ENCODE data around the gene SPATA46.

Gene SPATA46

DNA sequence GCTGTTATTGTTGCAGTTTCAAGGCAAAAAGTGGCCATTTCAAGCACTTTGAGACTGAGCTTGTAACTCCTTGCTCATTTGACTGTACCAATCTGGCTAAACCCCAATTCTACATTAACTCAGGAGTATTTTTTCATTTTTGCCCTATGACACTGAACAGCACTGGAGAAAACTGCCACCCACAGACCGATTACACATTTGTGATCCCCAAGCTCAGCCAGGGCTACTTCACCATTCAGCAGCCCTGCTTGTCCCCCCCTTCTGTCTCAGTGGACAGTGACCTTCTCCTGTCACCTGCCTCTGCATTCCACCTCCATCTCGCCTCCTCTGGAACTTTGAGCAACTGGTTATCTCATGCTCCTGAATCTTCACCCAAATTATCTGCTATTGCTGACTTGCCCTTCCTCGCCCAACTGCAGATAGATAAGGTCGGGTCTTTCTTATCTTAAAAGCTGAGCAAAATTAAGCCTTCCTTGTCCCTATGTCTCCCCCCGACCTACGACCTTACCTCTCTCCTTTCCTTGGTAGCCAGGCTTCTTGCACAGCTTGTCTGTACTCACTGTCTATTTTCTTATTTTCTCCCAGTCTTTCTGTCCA lies 25.3 kb downstream of the SPATA46 start:
- no peak for DNase-seq

DNA sequence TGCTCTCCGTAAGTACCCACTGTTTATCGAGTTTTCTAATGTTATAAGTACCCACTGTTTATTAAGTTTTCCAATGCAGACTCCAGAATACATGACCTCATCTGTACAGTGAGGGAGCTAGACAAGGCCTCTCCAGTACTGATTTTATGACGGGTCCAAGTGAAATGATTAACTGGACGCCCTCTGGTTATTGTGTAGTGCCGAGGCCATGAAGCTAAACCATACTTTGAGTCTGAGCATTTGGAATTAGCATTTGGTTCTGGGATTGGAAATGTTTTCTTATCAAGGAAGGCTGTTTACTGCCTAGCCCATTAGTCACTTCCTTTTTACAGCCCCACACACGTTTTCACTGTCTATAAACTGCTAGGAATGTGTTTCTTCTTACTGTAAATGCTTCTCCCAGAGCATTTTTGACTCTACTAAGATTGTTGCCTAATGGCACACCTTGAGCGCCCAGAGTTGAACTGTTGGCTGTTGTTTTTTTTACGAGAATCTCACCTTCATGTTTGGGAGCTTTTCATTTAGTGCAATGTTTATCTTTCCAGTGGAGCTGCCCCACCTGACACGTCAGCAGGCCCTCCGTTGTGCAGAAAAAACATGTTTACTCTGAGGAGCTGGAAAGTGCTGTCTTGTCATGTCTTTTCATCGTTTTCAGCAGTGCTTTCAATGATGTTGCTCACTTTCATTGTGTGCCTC lies 26.9 kb downstream of the SPATA46 start:
- DNase-seq, result peak; percentile 41

DNA sequence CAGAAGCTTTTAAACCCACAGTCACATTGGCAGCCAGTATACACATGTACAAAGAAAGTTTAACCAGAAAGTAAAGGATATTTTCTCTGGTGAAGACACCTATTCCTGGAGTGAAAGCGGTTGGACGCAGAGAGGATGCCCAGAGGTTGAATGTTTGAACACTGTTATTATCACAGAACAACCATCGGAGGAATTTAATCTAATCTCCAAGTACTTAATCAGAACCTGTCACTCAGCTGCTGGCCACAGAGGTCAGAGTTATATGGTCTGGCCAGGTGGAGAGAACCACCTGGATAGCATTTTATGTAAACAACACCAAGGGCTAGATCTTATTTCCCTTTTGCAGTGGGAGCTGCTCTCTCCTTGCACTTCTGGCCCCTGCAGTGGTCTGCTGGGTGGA lies 29.4 kb downstream of the SPATA46 start:
- DNase-seq, result no peak

DNA sequence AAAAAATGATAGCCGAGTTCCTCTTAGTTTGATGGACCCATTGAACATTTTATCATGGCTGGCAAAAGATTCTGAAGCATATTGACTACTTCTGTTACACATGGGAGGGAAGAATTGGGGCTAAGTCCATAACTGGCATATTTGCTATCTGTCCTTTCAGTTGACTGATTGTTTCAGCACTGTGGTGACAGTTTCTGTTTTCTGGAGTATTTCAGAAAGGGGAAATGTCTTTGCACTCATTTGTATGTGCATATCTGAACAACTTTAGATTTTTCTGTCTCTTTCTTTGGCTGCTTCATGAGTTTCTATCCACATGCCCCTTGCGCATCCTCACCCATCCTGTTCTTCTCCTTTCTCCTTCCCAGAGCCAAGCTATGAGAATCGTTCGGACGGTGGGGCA lies 33.2 kb downstream of the SPATA46 start:
- no peak for DNase-seq

DNA sequence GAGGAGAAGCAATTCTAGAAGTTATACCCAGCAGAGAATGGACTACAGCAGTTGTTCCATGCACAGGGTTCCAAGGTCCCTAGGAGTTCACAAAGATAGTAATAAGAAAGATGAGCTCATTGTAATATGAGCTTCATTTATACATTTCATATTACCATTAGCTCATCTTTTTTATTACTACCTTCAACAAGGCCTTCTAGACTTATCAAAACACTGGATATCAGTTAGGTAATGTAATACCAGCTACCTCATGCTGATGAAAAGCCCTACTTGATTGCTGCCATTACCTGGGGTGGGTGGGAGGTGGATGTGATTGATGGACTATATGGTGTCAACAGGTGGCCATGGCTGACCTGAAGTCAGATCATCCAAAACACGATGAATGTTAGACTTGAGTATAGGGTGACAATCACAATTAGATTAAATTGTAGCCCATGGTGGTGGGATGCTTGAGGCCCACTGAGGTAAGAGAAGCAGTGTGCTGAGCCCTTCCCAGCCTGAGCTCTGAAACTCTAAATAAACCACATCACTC lies 34.1 kb downstream of the SPATA46 start:
- no peak for DNase-seq

GRCh38 chr1:162336621-162337285 lies 39.9 kb downstream of the SPATA46 start:
- DNase-seq, result no peak

DNA sequence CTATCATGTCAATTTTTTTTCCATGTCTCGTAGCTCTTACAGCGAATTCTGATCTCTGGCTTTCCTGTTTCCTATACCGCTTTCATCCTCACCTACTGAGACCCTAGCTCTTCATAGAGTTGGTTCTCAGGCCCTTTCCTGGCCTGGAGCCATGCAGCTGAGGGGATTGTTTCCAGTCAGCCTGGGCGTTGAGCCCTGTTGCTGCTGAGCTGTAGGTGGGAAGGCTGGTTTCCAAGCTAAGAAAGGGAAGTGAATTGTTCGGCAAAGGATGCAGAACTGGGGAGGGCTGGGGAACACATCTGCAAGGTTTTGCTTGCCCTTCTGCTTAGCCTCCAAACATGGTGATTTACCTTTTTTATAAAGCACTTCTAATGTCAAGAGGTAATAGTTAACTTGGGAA lies 41.5 kb downstream of the SPATA46 start:
- DNase-seq, result no peak

DNA sequence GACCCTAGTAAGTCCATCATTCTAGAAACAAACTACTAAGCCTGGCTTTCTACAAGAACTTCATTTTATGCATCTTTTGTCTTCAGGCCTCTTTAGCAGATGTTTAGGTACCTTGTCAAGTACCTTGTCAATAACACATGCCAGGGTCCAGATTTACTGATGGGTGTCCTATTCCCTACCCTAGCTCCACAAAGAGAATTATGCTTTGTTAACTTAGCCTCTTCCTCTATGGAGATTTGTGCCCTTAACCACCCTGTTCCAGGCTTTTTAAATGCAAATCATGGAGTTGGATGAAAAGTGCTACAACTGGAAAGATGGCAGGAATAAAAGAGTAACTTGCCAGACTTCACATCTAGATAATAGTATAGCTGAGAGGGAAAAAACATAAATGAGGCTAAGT lies 42.7 kb downstream of the SPATA46 start:
- no peak for DNase-seq

DNA sequence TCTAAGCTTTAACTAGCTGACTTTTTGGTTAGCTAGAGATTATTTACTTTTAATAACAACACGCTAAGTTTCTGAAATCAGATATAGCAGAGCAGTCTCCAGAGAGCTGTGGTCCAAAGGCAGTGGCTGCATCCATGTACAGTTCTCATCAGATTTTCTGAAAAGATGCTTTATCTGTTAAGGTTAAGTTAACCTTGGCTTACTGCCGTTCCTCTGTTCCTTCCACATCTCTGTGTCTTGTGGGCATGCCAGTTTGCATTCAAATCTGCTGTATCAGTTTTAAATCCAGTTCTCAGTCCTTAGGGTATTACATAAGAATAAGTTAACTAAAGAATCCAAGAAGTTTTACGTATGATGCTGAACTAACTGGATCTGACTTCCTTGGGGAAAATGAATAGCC lies 46.8 kb downstream of the SPATA46 start:
- DNase-seq, result no peak

DNA sequence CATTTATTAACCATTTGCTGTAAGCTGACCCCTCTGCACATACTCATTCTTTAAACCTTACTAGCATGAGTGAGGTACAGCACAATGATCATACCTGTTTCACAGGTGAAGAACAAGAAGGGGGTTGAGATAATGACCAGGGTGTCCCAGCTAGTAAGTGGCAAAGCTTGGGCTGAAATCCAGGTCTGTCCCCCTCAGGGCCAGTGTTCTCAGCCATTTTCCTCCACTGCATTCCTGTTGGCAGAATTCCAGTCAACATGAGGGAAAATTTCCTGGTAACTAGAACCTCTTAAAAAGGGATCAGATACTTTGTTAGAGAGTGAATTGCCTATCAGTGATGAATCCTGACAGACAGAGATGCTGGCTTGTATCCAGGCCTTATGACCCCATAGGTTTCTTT lies 48.1 kb downstream of the SPATA46 start:
- DNase-seq, result no peak

DNA sequence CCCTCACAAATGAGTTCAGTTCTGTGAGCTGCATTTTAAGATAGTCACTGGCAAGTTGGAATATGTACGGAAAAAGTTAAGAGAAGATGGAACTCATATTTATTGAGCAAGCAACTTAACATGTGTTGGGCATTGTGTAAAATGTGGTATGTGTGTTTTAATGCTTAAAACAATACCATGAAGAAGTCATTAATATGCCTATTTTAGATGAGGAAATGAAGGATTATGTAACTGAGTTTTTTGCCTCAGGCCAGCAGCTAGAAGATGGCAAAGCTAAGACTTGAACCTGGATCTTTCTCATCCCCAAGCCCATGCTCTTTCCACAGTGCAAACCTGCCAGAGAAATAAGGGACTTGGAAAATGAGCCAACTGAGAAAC lies 48.9 kb downstream of the SPATA46 start:
- DNase-seq, result no peak

DNA sequence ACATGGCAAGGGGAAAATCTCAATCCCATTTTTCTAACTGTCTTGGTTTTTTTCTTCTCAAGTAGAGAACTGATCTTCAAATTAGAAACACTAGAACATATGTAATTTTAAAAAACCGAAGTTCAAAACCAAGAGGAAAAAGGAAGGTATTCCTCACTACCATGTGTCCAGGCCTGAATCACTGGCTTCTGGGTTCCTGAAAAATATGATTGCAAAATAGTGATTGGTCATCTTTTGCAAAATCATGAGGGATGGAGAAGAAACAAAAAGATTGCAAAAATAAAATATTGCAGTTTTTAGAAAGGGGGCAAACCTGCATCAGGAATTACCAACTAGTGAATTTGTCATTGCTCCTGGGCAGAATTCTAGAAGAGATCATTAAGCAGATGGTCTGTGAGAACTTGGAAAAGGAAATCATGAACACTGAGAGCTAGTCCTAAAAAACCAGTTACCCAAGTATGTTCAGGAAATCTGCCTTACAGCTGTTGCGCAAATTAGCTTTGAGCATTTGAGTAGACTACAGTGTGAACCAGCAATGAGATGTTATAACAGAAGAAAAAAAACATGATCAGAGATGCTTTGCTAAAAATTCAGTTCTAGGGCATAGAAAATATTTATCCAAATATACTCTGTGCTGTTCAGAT lies 49.4 kb downstream of the SPATA46 start:
- DNase-seq, result peak; percentile 1

DNA sequence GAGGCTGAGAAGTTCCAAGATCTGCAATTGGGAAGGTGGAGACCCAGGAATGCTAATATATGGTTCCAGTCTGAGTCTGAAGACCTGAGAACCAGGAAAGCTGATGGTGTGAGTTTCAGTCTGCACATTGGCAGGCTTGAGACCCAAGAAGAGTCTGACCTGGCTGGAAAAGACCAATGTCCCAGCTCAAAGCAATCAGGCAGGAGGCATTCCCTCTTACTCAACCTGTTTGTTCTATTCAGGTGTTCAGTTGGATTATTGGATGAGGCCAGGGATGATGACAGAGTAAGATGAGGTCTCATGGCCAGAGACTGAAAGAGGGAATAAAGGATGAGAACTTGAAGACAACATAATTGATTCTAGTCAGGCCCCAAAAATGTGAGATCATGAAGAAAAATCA lies 50.1 kb downstream of the SPATA46 start:
- no peak for DNase-seq

DNA sequence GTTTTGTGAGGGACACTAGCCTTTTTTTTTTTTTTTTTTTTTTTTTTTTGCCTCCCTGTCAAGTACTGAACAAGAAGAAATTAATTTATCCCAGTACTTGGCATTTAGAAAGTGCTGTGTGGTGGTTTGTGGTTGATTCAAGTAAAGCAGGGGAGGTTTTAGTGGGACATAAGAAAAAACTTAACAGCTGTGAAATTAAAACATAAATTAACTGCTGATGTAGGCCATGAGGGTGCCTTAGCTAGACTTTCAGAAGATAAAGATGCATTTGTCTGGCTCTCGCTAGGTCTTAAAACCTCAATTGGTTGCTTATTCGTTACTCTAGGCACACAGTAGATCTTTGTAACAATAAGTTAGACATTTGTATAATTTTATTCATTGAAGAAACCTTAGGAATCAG lies 52.3 kb downstream of the SPATA46 start:
- DNase-seq, result no peak
